HG02610 (cell line): Measurements from ENCODE around the gene TFEB.
A peak's percentile ranks its signal among the peaks of the same experiment; 100 is the strongest.

Experiments used
- ATAC-seq: cut with Tn5 transposase; IDR thresholded peaks from one replicate; pipeline ENCODE4 v1.9.1; 2021; ENCODE audit warnings: mild to moderate bottlenecking, moderate library complexity; ENCODE audit not compliant: unreplicated experiment

Gene TFEB

GRCh38 chr6:41724228-41724580 is 11.2 kb downstream of the TFEB start:
- ATAC-seq: no peak

GRCh38 chr6:41723530-41724227 is 11.7 kb downstream of the TFEB start:
- ATAC-seq: peak; percentile 84

- no peak for ATAC-seq
Measured at GRCh38 chr6:41722969-41723529, 12.4 kb downstream of the TFEB start.

- no peak for ATAC-seq
Measured at GRCh38 chr6:41721414-41721813, 14.0 kb downstream of the TFEB start.

- no peak for ATAC-seq
Measured at GRCh38 chr6:41720783-41721182, 14.6 kb downstream of the TFEB start.

GRCh38 chr6:41720262-41720620 is 15.2 kb downstream of the TFEB start:
- ATAC-seq: peak; percentile 22

- ATAC-seq: no peak
Measured at GRCh38 chr6:41719436-41720261, 15.8 kb downstream of the TFEB start.

GRCh38 chr6:41718828-41719227 is 16.6 kb downstream of the TFEB start:
- ATAC-seq: no peak

GRCh38 chr6:41717392-41717736 is 18.0 kb downstream of the TFEB start:
- no peak for ATAC-seq

- no peak for ATAC-seq
Measured at GRCh38 chr6:41716516-41717391, 18.7 kb downstream of the TFEB start.

GRCh38 chr6:41715795-41716515 is 19.5 kb downstream of the TFEB start:
- ATAC-seq: no peak

GRCh38 chr6:41714556-41715273 is 20.7 kb downstream of the TFEB start:
- no peak for ATAC-seq

GRCh38 chr6:41713650-41714291 is 21.6 kb downstream of the TFEB start:
- peak; percentile 65 for ATAC-seq

- no peak for ATAC-seq
Measured at GRCh38 chr6:41713159-41713649, 22.2 kb downstream of the TFEB start.

- ATAC-seq: no peak
Measured at GRCh38 chr6:41712651-41713103, 22.7 kb downstream of the TFEB start.

GRCh38 chr6:41711323-41712038 is 23.9 kb downstream of the TFEB start:
- ATAC-seq: no peak

- no peak for ATAC-seq
Measured at GRCh38 chr6:41709375-41709774, 26.0 kb downstream of the TFEB start.

- no peak for ATAC-seq
Measured at GRCh38 chr6:41708856-41709255, 26.6 kb downstream of the TFEB start.
